ENCODE measurements around the gene CNOT11.

The CNOT11 gene

DNA sequence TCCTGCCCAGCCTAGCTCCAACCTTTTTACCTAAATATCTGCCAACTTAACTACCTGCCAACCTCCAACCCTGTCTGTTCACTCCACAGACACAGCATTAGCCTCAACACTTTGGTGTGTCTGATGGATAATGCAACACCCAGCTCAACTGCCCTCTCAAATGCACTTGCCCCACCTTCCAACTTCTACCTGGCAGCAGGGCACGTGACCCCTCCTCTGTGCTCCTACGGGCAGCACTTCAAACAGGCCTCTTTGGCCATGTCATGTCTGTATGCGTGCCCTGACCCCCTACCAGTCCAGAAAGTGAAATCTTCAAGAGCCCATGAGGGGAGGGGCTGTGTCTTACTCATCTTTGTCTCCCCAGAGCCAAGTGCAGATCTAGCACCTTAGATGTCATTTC is 30.3 kb downstream of the CNOT11 start:
- no peak for DNase-seq

DNA sequence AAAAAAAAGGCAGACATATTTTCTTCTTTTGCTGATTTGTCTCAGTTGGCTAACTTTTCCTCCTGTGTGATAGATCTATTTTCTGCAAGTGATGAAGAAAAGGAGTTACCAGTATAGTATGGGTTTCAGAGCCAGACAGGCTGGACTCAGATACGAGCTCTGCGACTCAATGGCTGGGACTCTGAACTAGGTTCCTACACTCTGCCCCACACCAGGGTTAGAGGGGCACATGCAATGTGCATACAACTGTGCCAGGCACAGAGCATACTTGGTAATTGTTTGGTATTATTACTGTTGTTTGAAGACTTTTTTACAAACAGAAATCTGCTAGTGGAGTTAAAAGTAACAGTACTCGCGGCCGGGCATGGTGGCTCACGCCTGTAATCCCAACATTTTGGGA is 34.0 kb downstream of the CNOT11 start:
- no peak for DNase-seq

DNA sequence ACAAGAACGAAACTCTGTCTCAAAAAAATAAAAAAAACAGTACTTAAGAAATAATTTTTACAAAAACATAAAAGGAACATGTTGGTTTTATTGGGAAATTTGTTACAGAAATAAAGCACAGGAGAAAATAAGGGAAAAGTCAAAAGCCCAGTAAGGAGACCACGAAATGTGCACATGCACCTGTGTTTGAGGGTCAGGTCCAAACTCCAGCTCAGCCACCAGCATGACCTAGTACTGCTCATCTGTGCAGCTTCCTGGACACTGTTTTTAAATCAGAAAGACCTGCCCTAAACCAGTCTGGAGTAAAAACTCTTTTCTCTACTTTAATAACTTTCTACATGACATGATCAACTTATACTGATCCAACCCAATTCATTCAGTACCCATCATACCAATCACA is 34.6 kb downstream of the CNOT11 start:
- no peak for DNase-seq

DNA sequence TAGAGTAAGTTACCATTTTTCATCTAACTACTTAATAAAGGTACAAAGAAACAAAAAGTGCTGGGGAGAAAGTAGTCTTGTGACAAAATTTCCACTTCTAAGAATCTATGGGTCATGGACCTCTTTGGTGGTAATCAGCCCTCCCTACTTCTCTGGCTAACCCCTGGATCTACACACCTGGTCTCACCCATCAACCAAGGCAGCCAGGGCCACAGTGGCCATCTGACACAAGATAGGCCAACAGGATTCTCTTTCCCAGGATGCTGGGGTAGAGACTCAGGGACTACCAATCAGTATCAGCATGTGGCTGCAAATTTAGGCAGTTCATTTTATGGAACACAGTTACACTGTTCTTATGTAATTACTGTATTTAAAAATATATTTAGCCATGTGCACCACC is 38.0 kb downstream of the CNOT11 start:
- no peak for DNase-seq

DNA sequence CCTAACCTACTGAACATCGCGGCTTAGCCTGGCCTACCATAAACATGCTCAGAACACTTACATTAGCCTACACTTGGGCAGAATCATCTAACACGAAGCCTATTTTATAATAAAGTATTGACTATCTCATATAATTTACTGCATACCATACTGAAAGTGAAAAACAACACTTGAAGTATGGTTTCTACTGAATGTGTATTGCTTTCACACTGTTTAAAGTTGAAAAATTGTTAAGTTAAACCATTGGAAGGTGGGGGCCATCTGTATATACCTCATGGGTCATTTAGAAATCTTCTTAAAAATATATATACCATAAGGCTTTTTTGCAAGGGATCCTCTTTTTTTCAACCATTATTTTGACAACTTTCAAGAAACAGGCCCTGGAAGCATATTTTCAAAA is 39.3 kb downstream of the CNOT11 start:
- no peak for DNase-seq

DNA sequence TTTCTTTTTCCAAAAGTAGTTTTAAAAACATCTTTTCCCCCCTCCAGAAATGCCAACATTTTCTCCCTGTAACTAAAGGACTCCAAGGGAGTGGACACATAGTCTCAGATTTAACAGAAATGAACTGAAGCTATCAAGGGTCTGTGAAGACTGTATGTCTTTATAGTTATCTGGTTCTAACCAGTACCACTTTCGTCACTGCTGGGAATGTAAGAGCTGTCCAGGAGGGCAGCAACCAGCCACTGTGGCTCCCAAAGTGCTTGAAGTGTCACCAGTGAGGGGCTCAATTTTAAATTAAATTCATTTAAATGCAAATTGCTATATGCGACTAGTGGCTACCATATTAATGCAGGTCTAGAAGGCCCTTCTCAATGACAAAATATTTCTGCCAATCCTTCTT is 40.9 kb downstream of the CNOT11 start:
- DNase-seq, result no peak

DNA sequence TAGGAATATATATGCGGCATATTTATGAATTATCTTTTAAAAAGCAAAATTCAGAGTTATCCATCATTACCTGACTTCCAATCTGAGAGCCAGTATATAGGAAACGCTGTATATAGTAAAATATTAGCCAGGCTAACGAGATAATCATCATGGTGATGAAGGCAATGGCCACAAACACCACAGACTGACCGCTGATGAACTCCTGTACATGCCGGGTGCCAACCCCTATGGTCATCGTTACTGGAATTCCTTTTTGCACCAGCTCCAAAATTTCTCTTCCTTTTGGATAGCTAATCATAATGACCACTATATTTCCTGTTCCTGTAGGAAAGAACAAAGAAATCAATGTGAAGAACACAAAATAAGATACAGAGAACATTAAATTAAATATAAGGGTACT is 42.2 kb downstream of the CNOT11 start:
- no peak for DNase-seq

DNA sequence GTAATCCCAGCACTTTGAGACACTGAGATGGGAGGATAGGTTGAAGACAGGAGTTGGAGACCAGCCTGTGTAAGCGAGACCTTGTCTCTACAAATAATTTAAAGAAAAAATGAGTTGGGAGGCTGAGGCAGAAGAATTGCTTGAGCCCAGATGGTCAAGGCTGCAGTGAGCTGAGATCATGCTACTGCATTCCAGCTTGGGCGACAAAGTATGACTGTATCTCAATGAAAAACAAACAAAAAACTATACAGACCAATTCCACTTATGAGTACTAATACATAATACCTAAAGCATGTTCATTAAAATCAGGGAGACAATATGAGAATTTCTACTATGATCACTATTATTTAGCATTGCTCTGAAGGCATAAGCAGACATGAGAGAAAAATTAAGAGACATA is 43.2 kb downstream of the CNOT11 start:
- DNase-seq, result no peak

DNA sequence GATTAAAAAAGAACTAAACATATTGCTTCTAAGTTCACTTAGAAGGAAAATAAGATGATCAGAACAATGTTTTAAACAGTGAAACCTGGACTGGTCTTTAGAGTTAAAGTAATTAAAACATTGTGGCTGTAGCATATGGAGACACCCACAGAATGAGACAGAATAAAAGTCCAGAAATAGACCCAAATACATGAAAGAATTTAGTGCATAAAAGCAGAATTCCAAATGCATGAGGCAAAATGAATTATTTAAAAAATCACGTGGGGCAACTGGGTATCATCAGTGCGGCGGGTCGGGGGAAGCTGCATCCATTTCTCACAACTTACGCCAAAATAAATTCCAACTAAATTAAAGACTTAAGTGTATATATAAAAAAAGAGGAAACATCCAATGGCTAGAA is 43.7 kb downstream of the CNOT11 start:
- no peak for DNase-seq

DNA sequence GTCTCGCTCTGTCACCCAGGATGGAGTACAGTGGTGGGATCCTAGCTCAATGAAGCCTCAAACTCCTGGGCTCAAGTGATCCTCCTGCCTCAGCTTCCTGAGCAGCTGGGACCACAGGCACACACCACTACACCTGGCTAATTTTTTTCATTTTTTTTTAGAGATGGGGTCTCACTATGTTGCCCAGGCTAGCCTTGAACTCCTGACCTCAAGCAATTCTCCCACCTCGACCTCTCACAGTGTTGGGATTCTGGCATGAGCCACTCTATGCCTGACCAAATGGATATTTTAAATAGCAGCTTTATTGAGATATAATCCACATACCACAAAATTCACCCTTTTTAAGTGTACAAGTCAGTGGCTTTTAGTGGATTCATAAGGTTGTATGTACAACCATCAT is 44.7 kb downstream of the CNOT11 start:
- DNase-seq, result no peak

DNA sequence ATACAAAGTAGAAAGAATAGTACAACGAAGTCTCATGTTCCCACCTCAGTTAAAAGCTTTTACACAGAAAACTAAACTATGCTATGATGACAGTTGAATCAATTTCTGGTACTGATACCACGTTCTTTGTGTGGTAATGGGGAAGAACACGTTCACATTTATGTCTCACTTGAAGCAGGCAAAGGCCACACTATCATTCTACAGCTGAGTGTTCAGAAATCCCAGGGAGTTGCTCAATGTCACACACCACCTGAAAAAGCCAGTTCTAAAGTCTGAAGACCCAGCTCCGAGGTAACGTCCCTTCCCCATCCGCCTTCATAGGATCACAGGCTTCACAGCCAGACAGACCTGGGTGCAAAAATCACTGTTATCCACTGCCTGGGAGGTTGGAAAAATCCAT is 46.9 kb downstream of the CNOT11 start:
- no peak for DNase-seq

DNA sequence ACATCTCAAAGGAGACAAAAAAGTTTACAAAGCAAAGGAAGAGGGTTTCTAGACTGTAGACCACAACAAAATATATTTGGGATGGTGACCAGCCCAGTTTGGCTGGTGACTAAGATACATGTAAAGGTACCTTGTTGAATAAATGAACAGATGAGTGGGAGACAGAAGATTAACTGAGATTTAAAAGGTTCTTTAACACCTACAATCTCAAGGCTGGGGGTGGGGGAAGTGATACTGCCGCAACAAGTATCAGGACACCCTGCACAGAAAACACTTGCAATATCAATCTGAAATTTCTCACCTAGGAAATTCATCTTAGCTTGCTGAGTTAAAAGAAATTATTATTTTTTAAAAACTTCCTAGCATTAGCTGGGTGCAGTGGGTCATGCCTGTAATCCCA is 47.5 kb downstream of the CNOT11 start:
- no peak for DNase-seq

DNA sequence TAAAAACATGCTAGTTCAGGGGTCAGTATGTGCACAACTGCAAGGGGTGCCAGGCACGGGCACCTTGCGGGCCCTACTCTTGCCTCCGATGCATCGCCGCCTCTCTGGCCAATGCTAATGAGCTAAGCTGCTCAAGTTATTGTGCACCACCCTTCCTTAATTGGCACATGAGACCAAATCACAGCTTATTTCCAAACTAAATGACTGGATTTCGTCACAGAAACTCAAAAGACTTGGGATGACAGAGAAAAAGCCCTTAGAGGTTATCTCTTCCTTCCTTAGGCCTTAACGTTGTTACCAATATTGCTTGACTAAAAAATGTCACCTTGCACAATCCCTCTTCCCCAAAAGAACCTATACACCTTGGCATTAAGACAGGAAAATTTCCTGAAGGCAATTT is 48.1 kb downstream of the CNOT11 start:
- no peak for DNase-seq

DNA sequence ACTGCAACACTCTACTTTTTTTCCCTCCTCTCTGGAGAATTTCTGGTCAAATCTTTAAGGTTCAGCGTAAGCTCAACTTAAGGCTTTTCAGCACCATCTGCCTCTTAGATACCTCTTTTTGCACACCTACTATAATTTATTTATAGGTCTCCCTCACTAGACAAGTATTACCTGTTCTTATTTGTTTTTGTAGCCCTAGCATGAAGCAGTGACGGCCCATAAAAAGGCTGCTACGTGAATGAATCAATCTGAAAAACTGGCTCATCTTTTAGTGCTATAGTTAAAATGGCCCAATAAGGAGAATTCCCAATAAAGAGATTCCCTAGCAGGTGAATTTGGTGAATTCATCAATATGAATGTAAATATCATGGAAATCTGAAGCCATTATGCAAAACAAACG is 49.3 kb downstream of the CNOT11 start:
- DNase-seq, result no peak

DNA sequence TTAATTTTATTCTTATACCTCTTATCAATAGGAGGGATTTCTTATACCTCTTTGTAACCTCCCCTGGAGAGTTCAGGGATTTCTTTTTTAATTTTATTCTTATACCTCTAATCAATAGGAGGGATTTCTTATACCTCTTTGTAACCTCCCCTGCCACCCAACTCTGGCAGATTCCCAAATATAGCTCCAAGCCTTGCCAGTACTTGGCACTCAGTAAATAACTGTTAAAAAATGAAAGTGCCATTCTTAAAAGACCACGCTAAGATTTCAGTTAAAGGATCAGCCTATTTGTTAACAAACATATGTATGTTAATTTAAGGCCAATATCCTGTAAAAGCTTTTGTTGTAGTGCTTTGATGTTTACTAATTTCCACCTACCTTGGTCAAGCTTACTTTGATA is 51.0 kb downstream of the CNOT11 start:
- DNase-seq, result no peak

DNA sequence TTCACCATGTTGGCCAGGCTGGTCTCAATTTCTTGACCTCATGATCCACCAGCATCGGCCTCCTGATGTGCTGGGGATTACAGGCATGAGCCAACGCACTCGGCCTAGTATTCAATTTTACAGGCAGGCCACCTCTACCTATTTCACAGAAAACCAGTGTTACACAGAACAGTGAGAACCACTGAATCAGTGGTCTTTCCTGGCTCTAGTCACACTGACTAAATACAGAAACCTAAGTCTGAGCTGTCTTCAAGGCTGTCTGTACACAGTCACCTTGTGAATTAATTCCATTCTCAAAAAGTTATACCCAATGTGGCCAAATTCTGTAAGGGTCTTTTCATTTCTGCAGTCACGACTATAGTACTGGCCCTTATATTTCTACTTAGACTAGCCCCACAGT is 52.3 kb downstream of the CNOT11 start:
- no peak for DNase-seq

DNA sequence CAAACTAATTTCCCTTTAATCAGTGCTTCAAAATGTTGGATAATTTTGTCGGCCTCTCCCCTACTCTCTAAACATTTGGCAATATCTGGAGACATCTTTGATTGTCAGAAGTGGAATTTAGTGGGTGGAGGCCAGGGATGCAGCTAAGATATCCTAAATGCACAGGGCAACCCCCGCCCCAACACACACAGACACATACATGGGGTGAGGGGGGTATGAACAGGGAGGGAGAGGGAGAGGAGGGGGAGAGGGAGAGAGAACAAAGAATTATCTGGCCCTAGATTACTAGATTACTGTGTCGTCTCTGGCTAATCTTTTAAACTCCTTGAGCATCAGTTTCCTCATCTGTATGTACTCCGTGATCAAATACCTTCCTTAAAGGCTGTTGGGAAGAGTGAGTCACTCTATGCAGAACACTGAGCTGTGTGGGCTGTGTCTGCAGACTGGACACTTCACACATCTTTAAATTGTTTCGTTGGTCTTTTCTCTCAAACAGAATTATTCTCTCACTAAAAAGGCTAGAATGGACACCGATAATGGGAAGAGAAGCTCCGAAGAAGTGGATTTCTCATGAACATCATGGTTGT is 52.9 kb downstream of the CNOT11 start:
- no peak for DNase-seq

DNA sequence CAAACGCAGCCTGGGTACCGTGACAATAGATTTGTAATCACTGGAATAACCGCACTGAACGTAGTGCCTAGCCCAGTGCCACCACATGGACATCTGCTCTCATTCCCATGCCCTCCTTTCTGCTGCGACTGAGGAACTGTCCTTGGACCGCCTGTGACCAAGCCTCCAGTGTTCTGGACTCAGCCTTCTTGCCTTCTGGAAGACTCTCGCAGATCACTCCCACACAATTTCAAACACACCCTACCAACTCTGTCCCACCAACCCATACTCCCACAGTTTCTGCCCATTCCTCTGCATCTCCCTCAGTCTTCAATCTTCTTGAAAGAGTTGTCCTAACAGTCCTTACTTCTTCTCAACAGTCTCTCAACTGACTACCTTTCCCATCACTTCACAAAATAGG is 53.7 kb downstream of the CNOT11 start:
- DNase-seq, result no peak

DNA sequence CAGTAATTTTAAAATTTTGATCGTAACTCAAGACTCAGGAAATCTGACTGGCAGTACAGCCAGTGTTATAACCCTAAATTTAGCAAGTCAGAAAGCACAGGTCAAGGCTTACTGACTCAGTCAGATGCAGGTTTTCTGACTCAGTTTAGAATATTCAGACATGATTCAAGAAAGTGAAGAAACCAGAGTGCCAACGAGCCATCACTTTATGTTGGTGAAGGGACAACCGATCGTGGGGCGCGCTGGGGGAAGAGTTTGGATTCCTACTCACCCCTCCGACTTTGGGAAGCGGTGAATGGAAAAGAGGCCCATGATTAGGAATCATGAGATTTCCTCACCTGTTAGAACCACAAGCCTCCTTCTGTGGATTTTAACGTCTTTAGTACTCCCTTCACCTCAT is 54.8 kb downstream of the CNOT11 start:
- DNase-seq, result no peak

DNA sequence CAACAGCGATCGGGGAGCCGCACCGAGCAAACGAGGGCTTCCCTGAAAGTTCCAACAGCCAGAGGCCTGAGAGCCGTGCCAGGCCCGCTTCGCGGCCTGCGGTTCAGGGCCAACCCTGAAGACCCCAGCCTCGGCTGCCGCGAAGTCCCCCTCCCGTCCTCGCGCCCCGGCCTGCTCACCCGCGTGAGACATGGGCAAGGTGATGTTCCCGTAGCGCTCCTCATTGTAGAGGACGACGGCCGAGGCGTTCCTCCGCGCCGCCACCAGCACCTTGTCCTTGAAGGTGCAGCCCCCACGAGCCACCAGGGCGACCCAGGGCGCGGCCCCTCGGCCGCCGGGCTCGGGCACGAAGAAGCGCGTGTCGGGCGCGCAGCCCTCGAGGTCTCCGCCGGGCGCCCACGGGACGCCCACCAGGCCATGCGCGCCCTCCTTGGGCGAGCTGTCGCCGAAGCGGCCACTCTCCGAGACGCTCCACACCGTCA is 55.3 kb downstream of the CNOT11 start:
- no peak for DNase-seq

DNA sequence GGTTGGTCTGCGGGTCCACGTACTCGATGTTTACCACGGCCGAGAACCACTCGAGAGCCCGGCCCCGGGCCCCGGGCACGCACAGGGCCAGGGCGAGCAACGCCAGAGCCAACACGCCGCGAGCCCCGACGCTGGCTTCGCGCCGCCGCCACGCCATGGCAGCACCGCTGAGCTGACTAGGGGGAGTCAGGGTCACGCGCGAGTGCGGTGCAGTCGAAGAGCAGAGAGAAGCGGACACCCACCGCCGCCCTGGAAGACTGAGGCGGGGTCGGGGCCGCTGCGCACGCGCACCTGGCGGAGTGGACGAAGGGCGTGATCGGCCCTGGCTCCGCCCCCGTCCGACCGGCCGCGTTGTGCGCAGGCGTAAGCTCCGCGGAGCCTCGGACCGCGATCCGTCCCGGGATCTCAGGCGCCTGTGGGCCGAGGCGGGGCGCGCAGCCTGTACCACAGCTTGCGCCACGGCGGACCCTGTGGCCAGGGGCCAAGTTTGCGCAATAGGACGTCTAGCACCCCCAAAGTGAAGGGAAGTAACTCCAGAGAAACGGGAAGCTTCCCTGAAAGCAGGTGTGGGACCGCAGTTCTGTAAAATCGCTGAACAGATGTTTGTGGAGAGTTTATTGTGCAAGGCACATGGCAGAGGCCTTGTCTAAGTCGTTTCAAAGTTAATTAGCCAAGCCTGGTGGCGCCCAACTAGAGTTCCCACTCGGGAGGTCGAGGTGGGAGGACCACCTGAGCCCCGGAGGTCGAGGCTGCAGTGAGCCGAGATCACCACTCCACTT is 55.9 kb downstream of the CNOT11 start, which contains the start of gene RNF149:
Gene RNF149 (minus strand): TSS at position 270 of the 779 bp plus-strand sequence. CDS start 113 bp downstream, at position 157.
- DNase-seq, result peak; percentile 83

DNA sequence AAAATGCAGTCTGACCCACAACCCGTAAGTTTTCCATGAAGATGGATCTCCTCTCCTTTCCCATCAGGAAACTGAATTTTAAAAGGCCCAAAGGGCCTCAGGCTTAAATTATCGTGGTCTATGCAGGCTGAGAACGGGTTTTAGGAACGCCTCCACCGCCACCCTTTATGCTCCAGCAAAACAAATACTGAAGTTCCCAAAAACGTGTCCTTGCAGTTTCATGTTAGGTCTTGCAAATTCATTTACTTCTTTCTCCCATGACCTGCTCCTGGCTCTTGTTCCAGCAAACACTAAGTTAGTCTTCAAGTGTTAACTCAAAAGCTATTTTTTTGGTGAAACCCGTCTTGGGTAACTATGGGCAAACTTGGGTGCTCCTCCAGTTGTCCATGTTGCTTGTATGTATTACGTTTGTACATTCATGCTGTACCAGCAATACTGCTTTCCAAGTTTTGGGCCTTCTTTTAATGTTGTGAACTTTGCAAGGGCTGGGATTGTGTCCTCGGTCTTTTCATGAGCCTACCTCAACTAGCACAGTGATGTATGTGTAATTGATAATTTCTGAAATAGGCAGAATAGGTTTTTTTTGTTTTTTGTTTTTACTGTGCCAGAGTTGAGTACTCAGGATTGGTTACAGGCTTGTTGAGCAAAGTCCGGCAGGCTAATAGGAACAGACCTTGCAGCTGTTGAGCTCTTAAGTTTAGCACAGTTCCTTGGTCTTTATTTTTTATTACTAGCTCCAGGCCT is 57.6 kb downstream of the CNOT11 start:
- DNase-seq, result no peak

DNA sequence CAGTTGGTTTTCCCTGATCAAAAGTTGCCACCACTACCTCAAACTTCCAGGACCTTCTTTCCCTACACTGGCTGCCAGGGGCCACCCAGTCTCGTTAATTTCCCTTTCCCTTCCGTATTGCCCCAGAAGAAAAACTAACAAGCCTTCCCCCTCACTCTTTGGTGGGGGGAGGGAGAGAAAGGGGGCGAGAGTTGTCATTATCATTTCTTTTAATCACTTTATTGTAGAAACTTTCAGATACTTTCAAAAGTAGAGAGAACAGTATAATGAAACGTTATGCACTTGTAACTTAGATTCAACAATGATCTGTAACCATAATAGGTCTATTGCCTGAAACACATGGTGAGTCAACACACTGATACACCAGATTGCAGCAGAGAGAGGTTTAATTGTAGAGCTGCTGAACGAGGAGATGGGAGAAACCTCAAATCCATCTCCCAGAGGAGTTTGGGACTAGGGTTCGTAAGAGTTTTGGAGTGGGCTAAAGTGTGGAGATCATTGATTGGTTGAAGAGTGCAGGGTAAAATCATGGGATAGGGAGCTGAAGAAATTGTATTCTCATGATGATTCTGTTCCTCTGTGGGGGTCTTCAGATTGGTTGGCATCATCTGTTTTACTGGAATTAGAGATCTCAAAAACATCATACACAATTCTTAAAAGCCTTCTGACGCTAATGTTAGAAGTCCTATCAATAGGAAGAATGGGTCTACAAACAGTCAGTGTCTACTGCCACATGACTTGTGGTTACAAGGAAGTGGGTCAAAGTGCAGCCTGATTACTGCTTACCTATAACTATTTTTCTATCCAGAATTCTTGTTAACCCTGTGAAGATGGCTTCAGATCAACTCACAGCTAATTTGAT is 58.4 kb downstream of the CNOT11 start:
- DNase-seq, result no peak
